ENCODE data around the gene LRCH4. TPM values are rescaled to one million over a fixed set of nuclear protein-coding genes. Genes with fewer than 3 reads are reported as not detected.

LRCH4 gene
- polyA plus RNA-seq, 2 donors, result 32.3 to 73.4 TPM

GRCh38 chr7:100621554-100621953 is 35.6 kb upstream of the LRCH4 start:
- no peak overlapping the region for H3K27ac ChIP-seq (ENCODE audit: low read depth in 2 of 2, low read length in 1 of 2)
- H3K9me3 ChIP-seq (ENCODE audit: control insufficient read depth in 2 of 2, insufficient read depth in 1 of 2, low read depth in 1 of 2, low read length in 1 of 2), result no peaks in the 10 kb centered on the region
- no peaks in the 10 kb centered on the region for H3K36me3 ChIP-seq (ENCODE audit: control insufficient read depth in 2 of 2, insufficient read depth in 2 of 2, low read length in 1 of 2)
- H3K4me1 ChIP-seq (ENCODE audit: control insufficient read depth in 2 of 2, insufficient read depth in 2 of 2, low read length in 1 of 2), result no peaks in the 10 kb centered on the region
- 80 to 85% methylated on average over 8 of the region's 8 CpGs for WGBS, 2 donors
- no peaks in the 10 kb centered on the region for H3K27me3 ChIP-seq (ENCODE audit: control insufficient read depth in 1 of 2, insufficient read depth in 2 of 2, low read length in 2 of 2)
- H3K4me3 ChIP-seq (ENCODE audit: low read depth in 1 of 2, low read length in 2 of 2), result no peak overlapping the region

- Histone ChIP-seq H3K4me3 (ENCODE audit: low read depth in 1 of 2, low read length in 2 of 2) (no peak overlapping the region), H3K4me1 (ENCODE audit: control insufficient read depth in 2 of 2, insufficient read depth in 2 of 2, low read length in 1 of 2) (no peaks in the 10 kb centered on the region), H3K27me3 (ENCODE audit: control insufficient read depth in 1 of 2, insufficient read depth in 2 of 2, low read length in 2 of 2) (no peaks in the 10 kb centered on the region), H3K27ac (ENCODE audit: low read depth in 2 of 2, low read length in 1 of 2) (no peak overlapping the region), H3K36me3 (ENCODE audit: control insufficient read depth in 2 of 2, insufficient read depth in 2 of 2, low read length in 1 of 2) (no peaks in the 10 kb centered on the region), H3K9me3 (ENCODE audit: control insufficient read depth in 2 of 2, insufficient read depth in 1 of 2, low read depth in 1 of 2, low read length in 1 of 2) (no peaks in the 10 kb centered on the region)
- 95 to 96% methylated on average over 23 of the region's 23 CpGs for WGBS, 2 donors
Observed at GRCh38 chr7:100620804-100621203, 34.9 kb upstream of the LRCH4 start.

- H3K27ac ChIP-seq (ENCODE audit: low read depth in 2 of 2, low read length in 1 of 2), result no peak overlapping the region
- H3K9me3 ChIP-seq (ENCODE audit: control insufficient read depth in 2 of 2, insufficient read depth in 1 of 2, low read depth in 1 of 2, low read length in 1 of 2), result no peaks in the 10 kb centered on the region
- no peaks in the 10 kb centered on the region for H3K36me3 ChIP-seq (ENCODE audit: control insufficient read depth in 2 of 2, insufficient read depth in 2 of 2, low read length in 1 of 2)
- H3K4me1 ChIP-seq (ENCODE audit: control insufficient read depth in 2 of 2, insufficient read depth in 2 of 2, low read length in 1 of 2), result no peaks in the 10 kb centered on the region
- no peaks in the 10 kb centered on the region for H3K27me3 ChIP-seq (ENCODE audit: control insufficient read depth in 1 of 2, insufficient read depth in 2 of 2, low read length in 2 of 2)
- no peak overlapping the region for H3K4me3 ChIP-seq (ENCODE audit: low read depth in 1 of 2, low read length in 2 of 2)
- WGBS, 2 donors, result 91% methylated on average over 6 of the region's 6 CpGs
Observed at GRCh38 chr7:100620239-100620638, 34.3 kb upstream of the LRCH4 start.

DNA sequence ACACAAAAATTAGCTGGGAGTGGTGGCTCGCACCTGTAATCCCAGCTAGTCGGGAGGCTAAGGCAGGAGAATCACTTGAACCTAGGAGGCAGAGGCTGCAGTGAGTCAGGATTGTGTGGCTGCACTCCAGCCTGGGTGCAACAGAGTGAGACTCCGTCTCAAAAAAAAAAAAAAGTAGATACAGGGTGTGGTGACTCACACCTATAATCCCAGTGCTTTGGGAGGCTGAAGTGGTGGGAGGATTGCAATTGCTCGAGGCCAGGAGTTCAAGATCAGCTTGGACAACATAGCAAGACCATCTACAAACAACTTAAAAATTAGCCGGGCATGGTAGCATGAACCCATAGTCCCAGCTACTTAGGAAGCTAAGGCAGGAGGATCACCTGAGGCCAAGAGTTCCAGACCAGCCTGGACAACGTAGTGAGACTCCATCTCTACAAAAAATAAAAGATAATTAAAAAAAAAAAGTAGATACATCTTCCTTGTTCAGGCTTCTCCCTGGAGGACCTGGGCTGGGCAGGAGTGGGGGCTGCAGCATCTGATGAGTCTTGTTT is 28.5 kb upstream of the LRCH4 start:
- WGBS, 2 donors, result 72 to 79% methylated on average over 6 of the region's 6 CpGs
- H3K4me1 ChIP-seq (ENCODE audit: control insufficient read depth in 2 of 2, insufficient read depth in 2 of 2, low read length in 1 of 2), result peaks cover 0 to 6% of the 10 kb centered on the region in 2 donors
- no peaks in the 10 kb centered on the region for H3K9me3 ChIP-seq (ENCODE audit: control insufficient read depth in 2 of 2, insufficient read depth in 1 of 2, low read depth in 1 of 2, low read length in 1 of 2)
- H3K36me3 ChIP-seq (ENCODE audit: control insufficient read depth in 2 of 2, insufficient read depth in 2 of 2, low read length in 1 of 2), result peaks cover 0 to 3% of the 10 kb centered on the region in 2 donors
- H3K4me3 ChIP-seq (ENCODE audit: low read depth in 1 of 2, low read length in 2 of 2), result no peak overlapping the region
- H3K27me3 ChIP-seq (ENCODE audit: control insufficient read depth in 1 of 2, insufficient read depth in 2 of 2, low read length in 2 of 2), result no peaks in the 10 kb centered on the region
- no peak overlapping the region for H3K27ac ChIP-seq (ENCODE audit: low read depth in 2 of 2, low read length in 1 of 2)

GRCh38 chr7:100613412-100614175 is 27.7 kb upstream of the LRCH4 start:
- H3K4me1 ChIP-seq (ENCODE audit: control insufficient read depth in 2 of 2, insufficient read depth in 2 of 2, low read length in 1 of 2), result peaks cover 0 to 6% of the 10 kb centered on the region in 2 donors
- H3K4me3 ChIP-seq (ENCODE audit: low read depth in 1 of 2, low read length in 2 of 2), result no peak overlapping the region
- H3K27me3 ChIP-seq (ENCODE audit: control insufficient read depth in 1 of 2, insufficient read depth in 2 of 2, low read length in 2 of 2), result no peaks in the 10 kb centered on the region
- no peaks in the 10 kb centered on the region for H3K9me3 ChIP-seq (ENCODE audit: control insufficient read depth in 2 of 2, insufficient read depth in 1 of 2, low read depth in 1 of 2, low read length in 1 of 2)
- peak overlapping the region in 1 of 2 donors; percentile 18 for H3K27ac ChIP-seq (ENCODE audit: low read depth in 2 of 2, low read length in 1 of 2)
- peaks cover 0 to 3% of the 10 kb centered on the region in 2 donors for H3K36me3 ChIP-seq (ENCODE audit: control insufficient read depth in 2 of 2, insufficient read depth in 2 of 2, low read length in 1 of 2)
- 85 to 88% methylated on average over 13 of the region's 13 CpGs for WGBS, 2 donors

DNA sequence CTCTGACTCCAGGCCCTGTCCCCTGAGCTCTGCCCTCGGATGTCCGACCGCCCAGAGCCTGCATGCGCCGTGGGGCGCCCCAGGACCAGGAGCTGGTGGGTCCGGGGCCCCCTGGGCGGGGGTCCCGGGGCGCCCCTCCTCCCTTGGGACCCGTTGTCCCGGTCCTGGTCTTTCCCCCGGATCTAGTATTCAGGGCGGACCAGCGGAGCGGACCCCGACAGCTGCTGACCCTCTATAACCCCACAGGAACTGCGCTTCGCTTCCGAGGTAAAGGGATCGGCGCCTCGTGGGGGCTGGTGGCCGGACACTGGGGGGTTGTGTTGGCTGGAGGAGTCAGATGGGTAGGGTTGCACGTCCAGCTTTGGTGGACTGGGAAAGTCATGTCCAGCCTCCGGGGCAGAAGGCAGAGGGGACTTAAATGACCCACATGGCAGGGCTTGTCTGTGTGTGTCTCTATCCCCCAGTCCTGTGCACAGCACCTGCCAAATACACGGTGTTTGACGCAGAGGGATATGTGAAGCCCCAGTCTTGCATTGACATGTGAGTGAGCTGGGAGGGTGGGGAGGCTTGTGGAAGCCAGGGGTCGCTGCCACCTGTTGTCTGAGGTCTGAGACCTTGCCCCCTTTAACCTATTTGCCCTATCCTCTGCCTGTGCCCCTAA is 26.9 kb upstream of the LRCH4 start:
- peaks cover 0 to 6% of the 10 kb centered on the region in 2 donors for H3K4me1 ChIP-seq (ENCODE audit: control insufficient read depth in 2 of 2, insufficient read depth in 2 of 2, low read length in 1 of 2)
- peaks cover 0 to 3% of the 10 kb centered on the region in 2 donors for H3K36me3 ChIP-seq (ENCODE audit: control insufficient read depth in 2 of 2, insufficient read depth in 2 of 2, low read length in 1 of 2)
- peak overlapping the region; percentile 63 to 69 for H3K4me3 ChIP-seq (ENCODE audit: low read depth in 1 of 2, low read length in 2 of 2)
- peak overlapping the region; percentile 95 to 100 for H3K27ac ChIP-seq (ENCODE audit: low read depth in 2 of 2, low read length in 1 of 2)
- 4% methylated on average over 25 to 29 of the region's 29 CpGs for WGBS, 2 donors
- no peaks in the 10 kb centered on the region for H3K27me3 ChIP-seq (ENCODE audit: control insufficient read depth in 1 of 2, insufficient read depth in 2 of 2, low read length in 2 of 2)
- no peaks in the 10 kb centered on the region for H3K9me3 ChIP-seq (ENCODE audit: control insufficient read depth in 2 of 2, insufficient read depth in 1 of 2, low read depth in 1 of 2, low read length in 1 of 2)

DNA sequence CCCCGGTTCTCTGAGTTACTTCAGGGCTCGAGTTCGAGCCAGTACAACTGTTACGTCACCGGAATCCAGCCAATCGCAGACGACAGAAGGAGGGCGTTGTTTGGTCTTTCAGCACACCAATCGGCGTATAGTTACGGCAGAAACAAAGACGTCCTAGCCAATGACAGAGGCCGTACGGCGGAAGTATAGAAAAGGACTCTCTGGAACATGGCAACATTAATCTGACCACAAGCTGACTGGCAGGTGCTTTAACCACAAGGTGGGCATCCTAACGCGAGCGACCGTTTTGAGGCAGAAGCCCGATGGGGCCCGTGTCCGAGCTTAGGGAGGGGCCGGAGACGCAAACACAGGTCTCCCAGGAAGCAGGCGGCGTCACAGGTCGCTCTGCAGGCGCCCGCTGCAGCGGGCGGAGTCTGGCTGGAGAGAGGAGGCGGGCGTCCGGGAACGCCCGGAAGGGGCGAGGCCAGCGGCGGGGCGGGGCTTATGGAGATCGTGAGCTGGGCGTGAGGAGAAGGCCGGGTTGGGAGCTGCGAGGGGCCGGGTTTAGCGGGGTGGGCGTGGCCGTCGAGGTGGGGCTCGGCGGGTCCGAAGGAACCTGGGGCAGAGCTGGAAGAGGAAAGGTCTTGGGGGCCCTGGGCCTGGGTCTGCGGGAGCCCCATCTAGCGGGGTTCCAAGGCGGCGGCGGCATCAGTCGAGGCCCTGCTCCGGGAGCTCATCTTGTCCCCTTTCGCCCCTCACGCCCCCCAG is 26.2 kb upstream of the LRCH4 start, which contains the start of gene MOSPD3:
Gene MOSPD3 (plus strand): TSS at position 558 of the 747 bp plus-strand sequence. CDS start 252 bp downstream, outside the sequence.
- H3K9me3 ChIP-seq (ENCODE audit: control insufficient read depth in 2 of 2, insufficient read depth in 1 of 2, low read depth in 1 of 2, low read length in 1 of 2), result no peaks in the 10 kb centered on the region
- H3K4me3 ChIP-seq (ENCODE audit: low read depth in 1 of 2, low read length in 2 of 2), result peak within 1 kb of the TSS; percentile 63 to 69
- WGBS, 2 donors, result 0 to 1% methylated on average over 51 to 61 of the region's 61 CpGs
- H3K36me3 ChIP-seq (ENCODE audit: control insufficient read depth in 2 of 2, insufficient read depth in 2 of 2, low read length in 1 of 2), result peaks cover 0 to 3% of the 10 kb centered on the region in 2 donors
- H3K27me3 ChIP-seq (ENCODE audit: control insufficient read depth in 1 of 2, insufficient read depth in 2 of 2, low read length in 2 of 2), result no peaks in the 10 kb centered on the region
- peak within 1 kb of the TSS; percentile 95 to 100 for H3K27ac ChIP-seq (ENCODE audit: low read depth in 2 of 2, low read length in 1 of 2)
- H3K4me1 ChIP-seq (ENCODE audit: control insufficient read depth in 2 of 2, insufficient read depth in 2 of 2, low read length in 1 of 2), result peaks cover 0 to 6% of the 10 kb centered on the region in 2 donors

DNA sequence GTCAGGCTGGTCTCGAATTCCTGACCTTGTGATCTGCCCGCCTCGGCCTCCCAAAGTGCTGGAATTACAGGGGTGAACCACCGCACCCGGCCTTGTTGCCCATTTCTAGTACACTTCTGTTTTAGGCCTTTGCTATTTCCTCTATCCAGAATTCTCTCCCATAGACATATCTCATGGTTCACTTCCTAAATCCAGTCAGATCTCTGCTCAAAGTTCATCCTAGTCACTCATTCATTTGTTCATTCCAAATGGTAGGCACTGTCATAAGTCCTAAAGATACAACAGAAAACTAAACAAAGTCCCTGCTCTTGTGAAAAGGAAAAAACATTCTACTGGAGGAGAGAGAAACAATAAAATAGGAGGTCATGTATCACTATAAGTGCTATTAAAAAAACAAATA is 24.0 kb upstream of the LRCH4 start:
- Histone ChIP-seq H3K27me3 (ENCODE audit: control insufficient read depth in 1 of 2, insufficient read depth in 2 of 2, low read length in 2 of 2) (no peaks in the 10 kb centered on the region), H3K36me3 (ENCODE audit: control insufficient read depth in 2 of 2, insufficient read depth in 2 of 2, low read length in 1 of 2) (peaks cover 0 to 3% of the 10 kb centered on the region in 2 donors), H3K4me1 (ENCODE audit: control insufficient read depth in 2 of 2, insufficient read depth in 2 of 2, low read length in 1 of 2) (peaks cover 0 to 6% of the 10 kb centered on the region in 2 donors), H3K4me3 (ENCODE audit: low read depth in 1 of 2, low read length in 2 of 2) (no peak overlapping the region), H3K27ac (ENCODE audit: low read depth in 2 of 2, low read length in 1 of 2) (no peak overlapping the region), H3K9me3 (ENCODE audit: control insufficient read depth in 2 of 2, insufficient read depth in 1 of 2, low read depth in 1 of 2, low read length in 1 of 2) (no peaks in the 10 kb centered on the region)
- 86 to 93% methylated on average over 5 of the region's 5 CpGs for WGBS, 2 donors

- Histone ChIP-seq H3K4me3 (ENCODE audit: low read depth in 1 of 2, low read length in 2 of 2) (no peak overlapping the region), H3K9me3 (ENCODE audit: control insufficient read depth in 2 of 2, insufficient read depth in 1 of 2, low read depth in 1 of 2, low read length in 1 of 2) (no peaks in the 10 kb centered on the region), H3K27me3 (ENCODE audit: control insufficient read depth in 1 of 2, insufficient read depth in 2 of 2, low read length in 2 of 2) (no peaks in the 10 kb centered on the region), H3K36me3 (ENCODE audit: control insufficient read depth in 2 of 2, insufficient read depth in 2 of 2, low read length in 1 of 2) (no peaks in the 10 kb centered on the region), H3K27ac (ENCODE audit: low read depth in 2 of 2, low read length in 1 of 2) (no peak overlapping the region), H3K4me1 (ENCODE audit: control insufficient read depth in 2 of 2, insufficient read depth in 2 of 2, low read length in 1 of 2) (no peaks in the 10 kb centered on the region)
- WGBS, 2 donors, result 83 to 92% methylated on average over 8 of the region's 8 CpGs
Observed at GRCh38 chr7:100607111-100607510, 21.2 kb upstream of the LRCH4 start.

Data from esophagus (tissue), 2 donors.